GM06990 (cell line): ENCODE measurements around the gene TMEM17.

Experiments used
- DNase-seq: peaks from one replicate; pipeline ENCODE4 v3.0.0-alpha.2; 2011; ENCODE audit not compliant: insufficient read length; ENCODE audit errors: extremely low read depth
- H3K27me3 ChIP-seq: replicated peaks from 2 replicates; pipeline ENCODE4 v1.6.0; 2011; ENCODE audit warnings: low read length; ENCODE audit not compliant: control insufficient read depth, insufficient read depth
- H3K36me3 ChIP-seq: 2 replicates; pipeline ENCODE4 v1.5.1; 2011; ENCODE audit warnings: low read length; ENCODE audit not compliant: control insufficient read depth, insufficient read depth
- H3K4me3 ChIP-seq: replicated peaks from 2 replicates; pipeline ENCODE4 v1.5.1; 2011; ENCODE audit warnings: low read depth, mild to moderate bottlenecking, control low read depth, low read length
- CTCF ChIP-seq: IDR thresholded peaks from 2 replicates; pipeline ENCODE4 v1.5.1; 2011; ENCODE audit warnings: low read length, control low read depth, mild to moderate bottlenecking, inconsistent platforms; ENCODE audit not compliant: insufficient read depth, poor library complexity, severe bottlenecking

TMEM17 gene

GRCh38 chr2:62474176-62474575 is 31.8 kb downstream of the TMEM17 start:
- DNase-seq, result no peak
- TF ChIP-seq CTCF, result no peak
- Histone ChIP-seq H3K36me3 (no peaks in the 10 kb centered on the region), H3K27me3 (no peaks in the 10 kb centered on the region; the same call in 1 of the 2 replicates), H3K4me3 (no peak overlapping the region)

- Histone ChIP-seq H3K4me3 (no peak overlapping the region), H3K36me3 (no peaks in the 10 kb centered on the region), H3K27me3 (no peaks in the 10 kb centered on the region; the same call in 1 of the 2 replicates)
- no peak for DNase-seq
- no peak for TF ChIP-seq CTCF
These were observed 32.7 kb downstream of the TMEM17 start for GRCh38 chr2:62473246-62473827.

GRCh38 chr2:62472312-62472711 is 33.7 kb downstream of the TMEM17 start:
- H3K4me3 ChIP-seq, result no peak overlapping the region
- H3K36me3 ChIP-seq, result no peaks in the 10 kb centered on the region
- no peaks in the 10 kb centered on the region; the same call in 1 of the 2 replicates for H3K27me3 ChIP-seq
- no peak for DNase-seq
- TF ChIP-seq CTCF, result no peak

- DNase-seq, result no peak
- H3K27me3 ChIP-seq, result no peaks in the 10 kb centered on the region; the same call in 1 of the 2 replicates
- no peak overlapping the region for H3K4me3 ChIP-seq
- no peaks in the 10 kb centered on the region for H3K36me3 ChIP-seq
- no peak for TF ChIP-seq CTCF
These were observed 34.2 kb downstream of the TMEM17 start for GRCh38 chr2:62471816-62472215.

GRCh38 chr2:62471404-62471803 is 34.6 kb downstream of the TMEM17 start:
- TF ChIP-seq CTCF, result no peak
- DNase-seq, result no peak
- no peaks in the 10 kb centered on the region; the same call in 1 of the 2 replicates for H3K27me3 ChIP-seq

GRCh38 chr2:62469548-62469947 is 36.4 kb downstream of the TMEM17 start:
- DNase-seq, result no peak
- H3K4me3 ChIP-seq, result no peak overlapping the region
- no peak for TF ChIP-seq CTCF

More at GRCh38 chr2:62471404-62471803, 34.6 kb downstream of the TMEM17 start:
- Histone ChIP-seq H3K36me3 (no peaks in the 10 kb centered on the region), H3K4me3 (no peak overlapping the region)

More at GRCh38 chr2:62469548-62469947, 36.4 kb downstream of the TMEM17 start:
- Histone ChIP-seq H3K27me3 (no peaks in the 10 kb centered on the region; the same call in 1 of the 2 replicates), H3K36me3 (no peaks in the 10 kb centered on the region)
